A549 (cell line): Measurements from ENCODE around the gene SHISA6. TPM values are rescaled to one million over a fixed set of nuclear protein-coding genes. Genes with fewer than 3 reads are reported as not detected.

Experiments
- ATAC-seq, 2 experiments: fragments of 200-7000 bp in 1 of 2; fragments of >200 bp in 1 of 2; cut with Nextera tagmentation in 1 of 2; cut with Tn5 transposase in 1 of 2; 3 replicates each; pipeline versions ENCODE4 v1.8.0 to v1.9.1; 2018 to 2020; ENCODE audit warnings: mild to moderate bottlenecking in 1 of 2, moderate library complexity in 1 of 2
- CTCF ChIA-PET: fragments of 300-600 bp; sonication (Branson Sonifier 250); formaldehyde crosslinking; extraction: SDS; loops from one replicate; lab custom pipeline; 2021; ENCODE audit warnings: antibody characterized with exemption, inconsistent platforms; lab: Yijun Ruan, JAX
- POLR2A ChIA-PET: fragments of 350-600 bp; formaldehyde crosslinking; extraction: SDS; loops from one replicate; lab custom pipeline; 2021; ENCODE audit warnings: antibody characterized with exemption, inconsistent platforms; lab: Yijun Ruan, JAX
- DNase-seq, 2 experiments: peaks; one replicate each; pipeline versions ENCODE4 v3.0.0 to v3.0.0-alpha.2; 2011 to 2016; ENCODE audit warnings: low read depth in 1 of 2, low spot score in 1 of 2
- FAIRE-seq: peaks from 2 replicates; lab custom pipeline; 2011; peaks lifted over from hg19 to GRCh38; lab: Jason Lieb, UNC
- H3K27ac ChIP-seq, 2 experiments: fragments of >200 bp; sonication (Bioruptor Twin); formaldehyde crosslinking; 3 replicates each; pipeline ENCODE4 v1.5.1; 2016 to 2017
- H3K4me1 ChIP-seq: fragments of >200 bp; sonication (Bioruptor Twin); formaldehyde crosslinking; 3 replicates; pipeline ENCODE4 v1.6.1; 2016
- H3K4me2 ChIP-seq: fragments of >200 bp; sonication (Bioruptor Twin); formaldehyde crosslinking; 3 replicates; pipeline ENCODE4 v1.6.1; 2016
- H3K4me3 ChIP-seq: fragments of >200 bp; sonication (Bioruptor Twin); formaldehyde crosslinking; 3 replicates; pipeline ENCODE4 v1.5.1; 2016
- H3K9me3 ChIP-seq: fragments of >200 bp; sonication (Bioruptor Twin); formaldehyde crosslinking; 3 replicates; pipeline ENCODE4 v1.6.1; 2016
- BHLHE40 ChIP-seq: IDR thresholded peaks from 2 replicates; pipeline ENCODE4 v1.6.1; 2012; ENCODE audit warnings: low read depth, low read length, inconsistent platforms
- CBX8 ChIP-seq: fragments of 200-600 bp; sonication (generic); IDR thresholded peaks from 2 replicates; pipeline ENCODE4 v1.6.1; 2016
- CHD2 ChIP-seq: fragments of 150-350 bp; IDR thresholded peaks from 2 replicates; pipeline ENCODE4 v1.6.1; 2014; ENCODE audit warnings: low read length; ENCODE audit not compliant: partially characterized antibody
- EHF ChIP-seq: fragments of 250-450 bp; sonication (Bioruptor Pico); IDR thresholded peaks from 2 replicates; pipeline ENCODE4 v1.5.0; 2020; ENCODE audit warnings: mild to moderate bottlenecking
- EHMT2 ChIP-seq: fragments of 200-600 bp; sonication (generic); IDR thresholded peaks from 2 replicates; pipeline ENCODE4 v1.6.1; 2016; ENCODE audit warnings: antibody characterized with exemption, low read depth, mild to moderate bottlenecking, moderate library complexity
- EP300 ChIP-seq, 2 experiments: fragments of >200 bp; sonication (Bioruptor Twin); formaldehyde crosslinking; IDR thresholded peaks; 2 replicates in 1 of 2; 3 replicates in 1 of 2; pipeline ENCODE4 v1.6.1; 2016 to 2017
- ESRRA ChIP-seq: fragments of 150-350 bp; IDR thresholded peaks from 2 replicates; pipeline ENCODE4 v1.6.1; 2014; ENCODE audit warnings: mild to moderate bottlenecking, low read length, borderline replicate concordance
- FOSB ChIP-seq: fragments of 250-450 bp; sonication (Bioruptor Pico); IDR thresholded peaks from 2 replicates; pipeline ENCODE4 v1.5.0; 2020; ENCODE audit warnings: mild to moderate bottlenecking, moderate library complexity
- FOSL2 ChIP-seq, 2 experiments: fragments of 450-650 bp in 1 of 2; fragments of >200 bp in 1 of 2; sonication (Bioruptor Twin) in 1 of 2; formaldehyde crosslinking; IDR thresholded peaks; 2 replicates each; pipeline versions ENCODE4 v1.5.0 to v1.6.1; 2016 to 2020; ENCODE audit warnings: mild to moderate bottlenecking in 1 of 2, moderate library complexity in 1 of 2
- FOXS1 ChIP-seq: fragments of 250-450 bp; sonication (Bioruptor Pico); IDR thresholded peaks from 2 replicates; pipeline ENCODE4 v1.5.0; 2020; ENCODE audit warnings: mild to moderate bottlenecking, moderate library complexity
- HOXB13 ChIP-seq: fragments of 250-450 bp; sonication (Bioruptor Pico); IDR thresholded peaks from 2 replicates; pipeline ENCODE4 v1.5.0; 2020; ENCODE audit warnings: low read depth, mild to moderate bottlenecking, moderate library complexity
- JUNB ChIP-seq: fragments of >200 bp; sonication (Bioruptor Twin); formaldehyde crosslinking; IDR thresholded peaks from 2 replicates; pipeline ENCODE4 v1.6.1; 2016
- KDM1A ChIP-seq: fragments of 200-600 bp; sonication (generic); IDR thresholded peaks from 2 replicates; pipeline ENCODE4 v1.6.1; 2016; ENCODE audit warnings: low read depth, mild to moderate bottlenecking
- MAFK ChIP-seq: fragments of 450-650 bp; IDR thresholded peaks from 2 replicates; pipeline ENCODE4 v1.6.1; 2014; ENCODE audit not compliant: partially characterized antibody
- NFE2L2 ChIP-seq: fragments of 150-350 bp; conservative IDR thresholded peaks from 2 replicates; pipeline ENCODE4 v1.6.1; 2014; ENCODE audit warnings: low read length
- PHF8 ChIP-seq: fragments of 200-600 bp; sonication (generic); IDR thresholded peaks from 2 replicates; pipeline ENCODE4 v1.6.1; 2016; ENCODE audit warnings: low read depth, mild to moderate bottlenecking, antibody characterized with exemption, moderate library complexity, borderline replicate concordance
- POLR2A ChIP-seq: IDR thresholded peaks from 2 replicates; pipeline ENCODE4 v1.6.1; 2012; ENCODE audit warnings: mild to moderate bottlenecking, low read length
- RARB ChIP-seq: fragments of 250-450 bp; sonication (Bioruptor Pico); IDR thresholded peaks from 2 replicates; pipeline ENCODE4 v1.8.0; 2021; ENCODE audit warnings: mild to moderate bottlenecking, moderate library complexity
- SMC3 ChIP-seq: fragments of >200 bp; sonication (Bioruptor Twin); formaldehyde crosslinking; IDR thresholded peaks from 3 replicates; pipeline ENCODE4 v1.6.1; 2018; ENCODE audit warnings: inconsistent platforms
- TFCP2L1 ChIP-seq: fragments of 250-450 bp; sonication (Bioruptor Pico); IDR thresholded peaks from 2 replicates; pipeline ENCODE4 v1.5.0; 2021; ENCODE audit warnings: mild to moderate bottlenecking
- ZC3H11A ChIP-seq: fragments of 450-650 bp; IDR thresholded peaks from 2 replicates; pipeline ENCODE4 v1.6.1; 2014; ENCODE audit warnings: antibody characterized with exemption, mild to moderate bottlenecking
- ZNF302 ChIP-seq: fragments of 250-450 bp; sonication (Bioruptor Pico); IDR thresholded peaks from 2 replicates; pipeline ENCODE4 v1.9.0; 2021; ENCODE audit warnings: inconsistent platforms, mild to moderate bottlenecking, moderate library complexity
- WGBS: methylation state at CpG from one replicate; pipeline ENCODE4 v1.1.6; 2017; ENCODE audit errors: missing lambda C conversion rate; 5-methylcytosine and 5-hydroxymethylcytosine counted together
- polyA plus RNA-seq, 4 experiments: library from polyadenylated mRNA; depleted of rRNA in 3 of 4; stranded (reverse); fragments of >200 nt; fragmentation: RNase III in 1 of 4; extraction: RNeasy Plus Mini Kit Qiagen cat#74134 plus additional on column Dnase treatment in 1 of 4; gene quantifications; 2 replicates in 3 of 4; 3 replicates in 1 of 4; pipeline ENCODE4 v1.2.3, GENCODE V29; 2011 to 2017
- TF ChIP-seq, protein P1 (sequence below): fragments of >200 bp; sonication (Bioruptor Twin); formaldehyde crosslinking; IDR thresholded peaks from 3 replicates; pipeline ENCODE4 v1.5.1; 2016
- TF ChIP-seq, protein P2 (sequence below): fragments of 200-600 bp; sonication (generic); IDR thresholded peaks from 2 replicates; pipeline ENCODE4 v1.6.1; 2016; ENCODE audit warnings: antibody characterized with exemption, mild to moderate bottlenecking, moderate library complexity
- TF ChIP-seq, protein P3 (sequence below): fragments of 250-450 bp; sonication (Bioruptor Pico); IDR thresholded peaks from 2 replicates; pipeline ENCODE4 v1.5.0; 2020; ENCODE audit warnings: low read depth, mild to moderate bottlenecking, moderate library complexity
- TF ChIP-seq, protein P4 (sequence below): fragments of 250-450 bp; sonication (Bioruptor Pico); IDR thresholded peaks from 2 replicates; pipeline ENCODE4 v1.5.0; 2021; ENCODE audit warnings: mild to moderate bottlenecking, moderate library complexity, borderline replicate concordance

Gene SHISA6
- polyA plus RNA-seq, 2 of the 4 experiments (the other 2 are of a cell fraction), result not detected

DNA sequence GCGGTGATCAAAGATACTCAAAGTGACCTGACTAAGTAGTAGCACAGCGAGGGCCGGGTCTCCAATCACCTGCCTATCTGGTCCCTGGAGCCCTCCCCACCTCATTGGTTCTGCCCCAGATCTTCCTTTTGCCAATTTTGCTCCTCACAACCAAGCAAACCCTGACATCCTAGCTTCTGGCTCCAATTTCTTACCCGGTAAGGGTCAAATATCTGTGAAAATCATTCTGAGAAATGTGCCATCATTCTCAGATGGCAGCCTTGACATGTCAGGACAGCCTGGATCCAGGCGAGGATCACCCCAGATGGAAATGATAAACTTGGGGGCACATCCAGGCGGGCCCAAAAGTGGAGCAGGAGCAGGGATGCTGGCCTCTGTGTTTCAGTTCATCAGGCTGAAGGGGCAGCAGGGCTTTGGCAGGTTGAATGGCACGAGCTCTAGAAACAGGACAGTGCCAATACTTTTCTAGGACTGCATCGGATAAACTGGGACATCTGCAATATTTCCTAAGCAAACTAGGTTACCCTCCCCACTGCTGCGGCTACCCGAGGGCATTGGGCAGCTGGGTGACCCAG, 83.9 kb downstream of the SHISA6 start:
- ChIA-PET POLR2A (no interaction called here), CTCF (interaction anchor here (1.3 to 1.4 kb wide), 2 partner anchors 9 to 22 kb away, joined by 3 to 6 read pairs; no protein-coding TSS in a partner anchor)
- DNase-seq (no peak), FAIRE-seq (no peak), ATAC-seq (no peak)
- Histone ChIP-seq H3K9me3 (peaks cover 7% of the 10 kb centered on the region; the same call in 2 of the 3 replicates), H3K4me1 (no peaks in the 10 kb centered on the region), H3K4me2 (no peak overlapping the region), H3K27ac (no peak overlapping the region), H3K4me3 (no peak overlapping the region)
- 4% methylated on average over 10 of the region's 10 CpGs for WGBS
- TF ChIP-seq TFCP2L1 (CRISPR knock-in tag) (no peak), FOXS1 (CRISPR knock-in tag) (no peak), POLR2A (no peak), JUNB (no peak), MAFK (no peak), ZC3H11A (no peak), HOXB13 (CRISPR knock-in tag) (no peak), ZNF302 (no peak), EHF (CRISPR knock-in tag) (no peak), PHF8 (no peak), FOSB (CRISPR knock-in tag) (no peak), CHD2 (no peak)
- TF ChIP-seq, protein P1, sequence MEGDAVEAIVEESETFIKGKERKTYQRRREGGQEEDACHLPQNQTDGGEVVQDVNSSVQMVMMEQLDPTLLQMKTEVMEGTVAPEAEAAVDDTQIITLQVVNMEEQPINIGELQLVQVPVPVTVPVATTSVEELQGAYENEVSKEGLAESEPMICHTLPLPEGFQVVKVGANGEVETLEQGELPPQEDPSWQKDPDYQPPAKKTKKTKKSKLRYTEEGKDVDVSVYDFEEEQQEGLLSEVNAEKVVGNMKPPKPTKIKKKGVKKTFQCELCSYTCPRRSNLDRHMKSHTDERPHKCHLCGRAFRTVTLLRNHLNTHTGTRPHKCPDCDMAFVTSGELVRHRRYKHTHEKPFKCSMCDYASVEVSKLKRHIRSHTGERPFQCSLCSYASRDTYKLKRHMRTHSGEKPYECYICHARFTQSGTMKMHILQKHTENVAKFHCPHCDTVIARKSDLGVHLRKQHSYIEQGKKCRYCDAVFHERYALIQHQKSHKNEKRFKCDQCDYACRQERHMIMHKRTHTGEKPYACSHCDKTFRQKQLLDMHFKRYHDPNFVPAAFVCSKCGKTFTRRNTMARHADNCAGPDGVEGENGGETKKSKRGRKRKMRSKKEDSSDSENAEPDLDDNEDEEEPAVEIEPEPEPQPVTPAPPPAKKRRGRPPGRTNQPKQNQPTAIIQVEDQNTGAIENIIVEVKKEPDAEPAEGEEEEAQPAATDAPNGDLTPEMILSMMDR, result no peak

DNA sequence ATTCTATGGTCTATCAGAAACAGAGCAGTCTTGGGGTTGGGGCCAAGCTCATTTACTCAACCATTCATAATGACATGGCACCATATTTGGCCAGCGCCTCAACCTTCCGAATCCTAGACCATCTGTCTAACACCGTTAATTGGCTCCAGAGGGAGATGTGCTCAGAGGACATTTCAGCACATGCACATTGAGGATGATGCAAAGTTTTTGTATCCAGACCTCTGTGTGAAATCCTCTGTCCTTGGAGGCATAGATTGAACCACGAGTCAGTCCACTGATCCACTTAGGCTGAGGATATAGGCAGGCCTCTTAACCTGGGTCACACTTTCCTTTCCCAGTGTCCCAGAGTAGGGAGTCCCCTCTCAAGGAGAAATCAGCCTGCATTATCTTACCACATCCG, 85.5 kb downstream of the SHISA6 start:
- POLR2A ChIA-PET, result no interaction called here

More for the DNA sequence above, 85.5 kb downstream of the SHISA6 start:
- TF ChIP-seq SMC3, result no peak
- TF ChIP-seq FOXS1 (CRISPR knock-in tag), result no peak
- TF ChIP-seq, protein P1, result no peak
- TF ChIP-seq, protein P2, sequence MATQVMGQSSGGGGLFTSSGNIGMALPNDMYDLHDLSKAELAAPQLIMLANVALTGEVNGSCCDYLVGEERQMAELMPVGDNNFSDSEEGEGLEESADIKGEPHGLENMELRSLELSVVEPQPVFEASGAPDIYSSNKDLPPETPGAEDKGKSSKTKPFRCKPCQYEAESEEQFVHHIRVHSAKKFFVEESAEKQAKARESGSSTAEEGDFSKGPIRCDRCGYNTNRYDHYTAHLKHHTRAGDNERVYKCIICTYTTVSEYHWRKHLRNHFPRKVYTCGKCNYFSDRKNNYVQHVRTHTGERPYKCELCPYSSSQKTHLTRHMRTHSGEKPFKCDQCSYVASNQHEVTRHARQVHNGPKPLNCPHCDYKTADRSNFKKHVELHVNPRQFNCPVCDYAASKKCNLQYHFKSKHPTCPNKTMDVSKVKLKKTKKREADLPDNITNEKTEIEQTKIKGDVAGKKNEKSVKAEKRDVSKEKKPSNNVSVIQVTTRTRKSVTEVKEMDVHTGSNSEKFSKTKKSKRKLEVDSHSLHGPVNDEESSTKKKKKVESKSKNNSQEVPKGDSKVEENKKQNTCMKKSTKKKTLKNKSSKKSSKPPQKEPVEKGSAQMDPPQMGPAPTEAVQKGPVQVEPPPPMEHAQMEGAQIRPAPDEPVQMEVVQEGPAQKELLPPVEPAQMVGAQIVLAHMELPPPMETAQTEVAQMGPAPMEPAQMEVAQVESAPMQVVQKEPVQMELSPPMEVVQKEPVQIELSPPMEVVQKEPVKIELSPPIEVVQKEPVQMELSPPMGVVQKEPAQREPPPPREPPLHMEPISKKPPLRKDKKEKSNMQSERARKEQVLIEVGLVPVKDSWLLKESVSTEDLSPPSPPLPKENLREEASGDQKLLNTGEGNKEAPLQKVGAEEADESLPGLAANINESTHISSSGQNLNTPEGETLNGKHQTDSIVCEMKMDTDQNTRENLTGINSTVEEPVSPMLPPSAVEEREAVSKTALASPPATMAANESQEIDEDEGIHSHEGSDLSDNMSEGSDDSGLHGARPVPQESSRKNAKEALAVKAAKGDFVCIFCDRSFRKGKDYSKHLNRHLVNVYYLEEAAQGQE, result no peak
- no peak for TF ChIP-seq FOSL2 (IDR thresholded peaks at IDR 0.05)
- no peak for TF ChIP-seq FOSL2 (CRISPR knock-in tag; IDR thresholded peaks at IDR 0.05)
- TF ChIP-seq, protein P3, sequence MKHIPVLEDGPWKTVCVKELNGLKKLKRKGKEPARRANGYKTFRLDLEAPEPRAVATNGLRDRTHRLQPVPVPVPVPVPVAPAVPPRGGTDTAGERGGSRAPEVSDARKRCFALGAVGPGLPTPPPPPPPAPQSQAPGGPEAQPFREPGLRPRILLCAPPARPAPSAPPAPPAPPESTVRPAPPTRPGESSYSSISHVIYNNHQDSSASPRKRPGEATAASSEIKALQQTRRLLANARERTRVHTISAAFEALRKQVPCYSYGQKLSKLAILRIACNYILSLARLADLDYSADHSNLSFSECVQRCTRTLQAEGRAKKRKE, result no peak
- no peak for TF ChIP-seq CBX8
- no peak for TF ChIP-seq BHLHE40
- no peak for TF ChIP-seq RARB
- no peak for TF ChIP-seq KDM1A
- TF ChIP-seq, protein P4, sequence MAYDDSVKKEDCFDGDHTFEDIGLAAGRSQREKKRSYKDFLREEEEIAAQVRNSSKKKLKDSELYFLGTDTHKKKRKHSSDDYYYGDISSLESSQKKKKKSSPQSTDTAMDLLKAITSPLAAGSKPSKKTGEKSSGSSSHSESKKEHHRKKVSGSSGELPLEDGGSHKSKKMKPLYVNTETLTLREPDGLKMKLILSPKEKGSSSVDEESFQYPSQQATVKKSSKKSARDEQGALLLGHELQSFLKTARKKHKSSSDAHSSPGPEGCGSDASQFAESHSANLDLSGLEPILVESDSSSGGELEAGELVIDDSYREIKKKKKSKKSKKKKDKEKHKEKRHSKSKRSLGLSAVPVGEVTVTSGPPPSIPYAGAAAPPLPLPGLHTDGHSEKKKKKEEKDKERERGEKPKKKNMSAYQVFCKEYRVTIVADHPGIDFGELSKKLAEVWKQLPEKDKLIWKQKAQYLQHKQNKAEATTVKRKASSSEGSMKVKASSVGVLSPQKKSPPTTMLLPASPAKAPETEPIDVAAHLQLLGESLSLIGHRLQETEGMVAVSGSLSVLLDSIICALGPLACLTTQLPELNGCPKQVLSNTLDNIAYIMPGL (CRISPR knock-in tag), result no peak
- TF ChIP-seq NFE2L2, result no peak
- no peak for TF ChIP-seq EHMT2
- no peak for TF ChIP-seq ESRRA
- no peak for TF ChIP-seq EP300 (IDR thresholded peaks at IDR 0.05)
- no peaks in the 10 kb centered on the region for H3K4me1 ChIP-seq
- FAIRE-seq, result no peak
- H3K27ac ChIP-seq, result no peak overlapping the region
- CTCF ChIA-PET, result no interaction called here
- no peak overlapping the region for H3K4me2 ChIP-seq
- 27% methylated on average over 5 of the region's 5 CpGs for WGBS
- peaks cover 3% of the 10 kb centered on the region; the same call in 2 of the 3 replicates for H3K9me3 ChIP-seq
- H3K4me3 ChIP-seq, result no peak overlapping the region
- no peak for DNase-seq
- no peak for ATAC-seq
